Hepatocyte (in vitro differentiated cells): ENCODE data around the gene RBM17.

ENCODE experiments used
- CTCF ChIP-seq: fragments of 200-600 bp; sonication (generic); IDR thresholded peaks from 2 replicates; pipeline ENCODE4 v1.5.1; 2016; ENCODE audit warnings: antibody characterized with exemption, mild to moderate bottlenecking; ENCODE audit not compliant: poor library complexity
- EZH2 ChIP-seq: fragments of 200-600 bp; sonication (generic); IDR thresholded peaks from 2 replicates; pipeline ENCODE4 v1.6.1; 2016; ENCODE audit warnings: antibody characterized with exemption, mild to moderate bottlenecking, borderline replicate concordance

GRCh38 chr10:6071181-6072175, 17.4 kb upstream of the RBM17 start:
- TF ChIP-seq CTCF, result no peak
- no peak for TF ChIP-seq EZH2
